Esophagus mucosa (tissue), 1 donor: ENCODE measurements around the gene EPHA1. TPM values are rescaled to one million over a fixed set of nuclear protein-coding genes. Genes with fewer than 3 reads are reported as not detected.

Experiments used
- ATAC-seq: fragments of 200-7000 bp; cut with Tn5 transposase; one replicate; pipeline ENCODE4 v1.9.1; 2020
- total RNA-seq: library from RNA; stranded (reverse); gene quantifications from one replicate; pipeline ENCODE4 v1.2.4, GENCODE V29; 2023
- donor health status: DM: yes; HTN: yes; CAD: no.

Gene EPHA1
- total RNA-seq, 1 donor from 2014 or later = 79.0 TPM

DNA sequence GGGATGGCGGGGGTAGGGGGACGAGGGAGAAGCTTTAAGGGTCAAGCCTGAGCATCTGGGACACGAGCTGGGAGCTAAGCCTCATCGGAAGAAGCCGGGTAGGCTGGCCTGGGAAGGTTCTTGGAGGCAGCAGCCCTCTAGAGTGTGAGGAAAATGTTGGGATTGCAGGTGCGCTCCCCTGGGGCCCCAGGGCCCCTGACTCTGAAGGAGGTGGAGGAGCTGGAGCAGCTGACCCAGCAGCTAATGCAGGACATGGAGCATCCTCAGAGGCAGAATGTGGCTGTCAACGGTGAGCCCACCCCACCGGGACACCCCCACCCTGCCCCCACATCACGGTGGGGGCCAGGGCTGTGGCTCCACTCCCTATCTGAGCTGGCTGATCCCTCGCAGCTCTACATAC, 20.6 kb downstream of the EPHA1 start:
- ATAC-seq = no peak

DNA sequence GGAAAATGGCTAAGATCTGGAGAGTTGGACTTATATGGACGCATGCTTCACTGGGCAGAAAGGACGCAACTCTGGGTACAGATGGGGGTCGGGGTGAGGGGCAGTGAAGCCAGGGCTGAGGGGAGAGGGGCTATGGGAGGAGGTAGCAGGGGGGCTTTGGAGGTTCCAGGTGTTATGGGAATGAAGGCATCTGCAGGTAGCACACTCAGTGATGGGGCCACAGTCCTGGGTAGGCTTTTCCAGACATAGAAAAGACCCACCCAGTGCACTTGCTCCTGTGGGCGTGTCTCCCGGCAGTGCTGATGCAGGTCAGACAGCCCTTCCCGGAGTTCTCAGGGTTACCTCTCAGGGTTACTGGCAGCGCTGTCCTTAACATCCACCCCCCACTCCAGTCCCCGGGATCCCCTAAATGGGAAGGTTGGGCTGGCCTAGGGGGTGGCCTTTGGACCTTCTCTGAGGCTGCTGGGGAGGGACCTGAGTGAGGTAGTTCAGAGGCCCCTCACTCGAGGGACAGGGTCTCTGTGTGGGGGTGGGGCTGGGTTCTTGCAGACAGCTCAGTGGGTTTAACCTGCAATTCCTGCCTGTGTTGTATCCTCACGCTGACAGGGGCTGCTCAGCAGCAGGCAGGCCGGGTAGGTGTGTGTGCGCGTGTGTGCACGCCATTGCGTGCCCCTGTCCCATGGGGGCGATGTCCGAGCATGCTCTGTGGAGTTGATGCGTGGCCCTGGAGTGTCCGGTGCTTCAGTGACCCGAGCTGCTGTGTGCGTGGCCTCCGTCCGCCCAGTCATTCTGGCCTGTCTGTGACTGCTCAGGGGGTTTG, 21.3 kb downstream of the EPHA1 start:
- ATAC-seq = no peak

DNA sequence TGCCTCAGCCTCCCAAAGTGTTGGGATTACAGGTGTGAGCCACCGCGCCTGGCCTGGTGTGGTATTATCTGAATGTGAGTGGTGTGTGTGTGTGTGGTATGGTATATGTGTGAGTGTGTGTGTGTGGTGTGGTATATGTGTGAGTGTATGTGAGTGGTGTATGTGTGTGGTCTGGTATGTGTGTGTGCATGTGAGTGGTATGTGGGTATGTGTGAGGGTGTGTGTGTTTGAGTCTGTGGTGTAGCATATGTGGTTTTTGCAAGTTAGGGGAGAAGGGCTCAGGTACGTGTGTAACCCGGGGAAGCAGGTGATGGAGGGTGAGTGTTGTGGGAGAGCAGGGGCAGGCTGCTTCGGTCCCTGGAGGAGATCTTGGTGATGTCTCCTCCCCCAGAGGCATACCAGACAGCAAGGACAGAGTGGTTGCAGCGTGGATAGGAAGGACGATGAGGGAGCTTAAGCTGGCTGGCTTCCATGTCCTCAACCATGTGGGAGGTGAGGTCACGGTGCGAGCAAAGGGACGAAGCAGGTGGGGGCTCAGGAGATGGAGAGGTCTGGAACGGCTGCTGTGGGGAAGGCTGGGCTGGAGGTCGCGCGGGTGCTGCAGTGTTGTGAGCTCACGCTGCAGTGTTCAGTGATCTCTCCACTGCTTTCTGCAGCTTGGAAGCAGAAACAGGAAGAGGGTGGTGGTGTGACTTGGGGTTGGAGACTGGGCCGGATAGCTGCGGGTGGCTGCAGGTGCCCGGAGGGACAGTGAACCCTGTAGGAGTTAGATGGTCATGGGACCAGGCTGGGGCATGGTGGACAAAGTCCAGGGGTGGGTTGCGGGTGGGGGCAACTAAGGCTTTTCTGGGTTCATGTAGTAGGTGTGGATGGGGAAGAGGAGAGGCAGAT, 22.5 kb downstream of the EPHA1 start:
- no peak for ATAC-seq

DNA sequence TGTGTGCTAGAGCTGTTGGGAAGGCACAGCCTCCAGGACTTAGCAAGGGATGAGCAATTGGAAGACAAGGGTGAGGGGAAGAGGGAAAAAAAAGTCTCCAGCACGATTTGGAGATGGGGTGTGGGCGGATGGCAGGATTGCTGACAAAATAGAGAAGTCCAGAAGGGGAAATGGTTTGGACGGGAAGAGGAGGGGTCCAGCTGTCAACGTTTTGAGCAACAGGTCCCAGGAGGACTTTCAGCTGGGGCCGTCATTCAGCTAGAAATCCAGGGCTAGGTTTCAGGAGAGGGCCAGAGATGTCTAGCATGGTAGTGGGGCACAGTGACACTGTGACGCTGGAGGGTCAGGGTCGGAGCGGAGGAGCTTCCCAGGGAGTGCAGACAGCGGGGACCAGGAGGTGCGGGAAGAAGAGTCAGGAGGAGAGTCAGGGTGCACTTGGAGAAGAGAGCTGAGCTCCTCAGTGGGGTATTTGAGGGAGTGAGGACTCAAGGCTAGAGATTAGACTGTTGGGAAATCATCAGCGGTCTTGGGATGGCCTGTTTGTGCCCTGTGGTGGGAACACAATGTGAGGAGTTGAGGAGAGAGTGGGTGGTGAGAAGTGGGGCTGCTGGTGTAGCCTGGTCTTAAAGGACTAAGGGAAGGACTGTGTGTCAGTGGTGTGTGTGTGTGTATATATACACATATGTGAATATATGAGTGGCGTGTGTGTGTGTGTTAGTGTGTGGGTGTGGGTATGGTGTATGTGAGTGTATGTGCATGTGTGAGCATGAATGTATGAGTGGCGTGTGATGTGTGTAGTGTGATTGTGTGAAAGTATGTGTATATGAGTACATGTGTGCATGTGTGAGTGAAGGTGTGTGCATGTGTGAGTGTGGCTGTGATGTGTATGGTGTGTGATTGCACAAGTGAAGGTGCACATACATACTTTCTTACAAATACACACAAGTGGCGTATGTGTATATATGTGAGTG, 23.7 kb downstream of the EPHA1 start:
- ATAC-seq = no peak

DNA sequence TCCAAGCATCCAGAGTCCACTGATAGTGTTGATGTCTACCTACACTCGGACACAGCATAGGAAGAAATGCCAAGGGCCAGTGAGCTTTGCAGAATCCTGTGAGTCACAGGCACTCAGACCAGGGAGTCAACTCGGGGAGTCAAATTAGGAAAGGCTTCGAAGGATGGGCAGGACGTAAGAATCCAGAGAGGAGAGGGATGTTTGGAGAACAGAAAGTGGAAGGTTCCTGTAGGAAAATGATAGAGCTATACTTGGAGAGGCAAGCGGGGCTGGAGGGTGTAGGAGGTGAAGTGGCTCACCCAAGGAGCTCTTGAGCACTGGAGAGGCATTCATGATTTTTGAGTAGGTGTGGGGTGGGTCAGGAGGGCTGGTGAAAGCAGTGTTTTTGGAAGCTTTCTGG, 24.5 kb downstream of the EPHA1 start:
- ATAC-seq = no peak

DNA sequence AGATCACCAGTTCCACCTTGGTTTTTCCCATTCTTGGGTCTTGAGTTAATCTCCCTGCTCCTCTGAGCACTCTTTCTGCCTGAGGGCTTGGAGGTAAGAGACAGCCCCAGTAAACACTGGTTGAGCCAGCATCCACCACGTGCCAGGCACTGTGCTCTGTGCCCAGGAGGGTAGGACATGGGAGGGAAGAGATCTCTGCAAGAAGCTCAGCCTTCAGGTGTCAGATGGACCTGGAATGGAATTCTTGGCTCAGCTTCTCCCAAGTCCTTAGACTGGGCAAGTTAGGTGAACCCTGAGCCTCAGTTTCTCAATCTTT, 25.1 kb downstream of the EPHA1 start:
- no peak for ATAC-seq

DNA sequence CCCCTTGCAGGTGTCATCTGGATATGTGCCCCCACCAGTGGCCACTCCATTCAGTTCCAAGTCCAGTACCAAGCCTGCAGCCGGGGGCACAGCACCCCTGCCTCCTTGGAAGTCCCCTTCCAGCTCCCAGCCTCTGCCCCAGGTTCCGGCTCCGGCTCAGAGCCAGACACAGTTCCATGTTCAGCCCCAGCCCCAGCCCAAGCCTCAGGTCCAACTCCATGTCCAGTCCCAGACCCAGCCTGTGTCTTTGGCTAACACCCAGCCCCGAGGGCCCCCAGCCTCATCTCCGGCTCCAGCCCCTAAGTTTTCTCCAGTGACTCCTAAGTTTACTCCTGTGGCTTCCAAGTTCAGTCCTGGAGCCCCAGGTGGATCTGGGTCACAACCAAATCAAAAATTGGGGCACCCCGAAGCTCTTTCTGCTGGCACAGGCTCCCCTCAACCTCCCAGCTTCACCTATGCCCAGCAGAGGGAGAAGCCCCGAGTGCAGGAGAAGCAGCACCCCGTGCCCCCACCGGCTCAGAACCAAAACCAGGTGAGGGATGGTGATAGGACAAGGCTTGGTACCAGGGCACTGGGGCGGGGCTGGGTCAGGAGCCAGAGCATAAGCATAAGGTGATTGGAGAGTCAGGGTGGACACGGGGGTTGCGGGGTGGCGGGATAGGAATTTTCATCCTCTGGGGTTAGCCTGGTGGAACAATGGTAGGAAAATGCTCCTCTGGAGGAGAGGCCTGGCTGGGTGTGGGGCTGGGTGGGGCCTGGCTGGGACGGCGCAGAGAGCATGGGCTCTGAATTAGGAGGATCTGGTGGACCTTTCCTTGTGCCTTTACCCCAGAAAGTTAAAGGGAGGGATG, 25.6 kb downstream of the EPHA1 start:
- ATAC-seq = no peak

DNA sequence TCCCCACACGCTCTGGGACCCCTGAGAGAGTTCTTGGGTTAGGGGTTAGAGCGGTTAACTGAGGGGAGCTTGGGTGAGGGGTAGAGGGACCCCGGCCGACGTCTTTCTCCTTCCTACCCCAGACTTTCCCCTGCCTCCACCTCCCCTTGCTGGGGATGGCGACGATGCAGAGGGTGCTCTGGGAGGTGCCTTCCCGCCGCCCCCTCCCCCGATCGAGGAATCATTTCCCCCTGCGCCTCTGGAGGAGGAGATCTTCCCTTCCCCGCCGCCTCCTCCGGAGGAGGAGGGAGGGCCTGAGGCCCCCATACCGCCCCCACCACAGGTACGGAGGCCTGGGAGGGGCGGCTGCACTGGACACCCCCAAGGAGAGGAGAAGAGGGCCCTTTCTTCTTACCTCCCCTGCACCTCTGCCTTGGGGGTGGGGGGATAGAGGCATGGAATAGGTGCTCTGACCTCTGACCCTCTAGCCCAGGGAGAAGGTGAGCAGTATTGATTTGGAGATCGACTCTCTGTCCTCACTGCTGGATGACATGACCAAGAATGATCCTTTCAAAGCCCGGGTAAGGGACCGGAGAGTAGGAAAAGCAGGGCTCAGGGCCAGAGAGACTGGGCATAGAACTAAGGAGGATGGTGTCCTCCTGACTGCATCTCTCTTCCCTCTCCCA, 26.4 kb downstream of the EPHA1 start:
- no peak for ATAC-seq

DNA sequence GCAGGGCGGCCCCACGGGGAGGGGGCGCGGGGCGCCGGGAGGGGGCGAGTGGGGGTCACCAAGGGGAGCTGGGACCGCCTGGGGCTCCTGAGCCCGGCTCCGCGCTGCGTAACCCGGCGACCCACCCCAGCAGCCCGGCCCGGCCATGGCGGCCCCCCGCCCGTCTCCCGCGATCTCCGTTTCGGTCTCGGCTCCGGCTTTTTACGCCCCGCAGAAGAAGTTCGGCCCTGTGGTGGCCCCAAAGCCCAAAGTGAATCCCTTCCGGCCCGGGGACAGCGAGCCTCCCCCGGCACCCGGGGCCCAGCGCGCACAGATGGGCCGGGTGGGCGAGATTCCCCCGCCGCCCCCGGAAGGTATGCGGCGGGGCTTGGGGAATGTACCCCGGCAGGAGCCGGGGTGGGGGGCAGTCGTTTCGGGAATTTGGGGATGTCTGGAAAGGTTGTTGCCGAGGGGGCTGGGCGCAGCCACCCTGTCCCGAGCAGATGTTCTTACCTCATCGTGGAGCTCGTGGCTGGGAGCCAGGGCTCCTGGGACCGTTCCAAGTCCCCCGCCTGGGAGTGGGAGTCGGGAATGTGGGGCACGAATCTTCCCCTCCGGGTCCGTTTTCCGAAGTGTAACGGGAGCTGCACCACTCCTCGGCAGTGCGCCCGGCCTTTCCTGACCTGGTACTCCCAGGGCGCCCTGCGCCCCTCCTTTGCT, 27.1 kb downstream of the EPHA1 start:
- no peak for ATAC-seq

DNA sequence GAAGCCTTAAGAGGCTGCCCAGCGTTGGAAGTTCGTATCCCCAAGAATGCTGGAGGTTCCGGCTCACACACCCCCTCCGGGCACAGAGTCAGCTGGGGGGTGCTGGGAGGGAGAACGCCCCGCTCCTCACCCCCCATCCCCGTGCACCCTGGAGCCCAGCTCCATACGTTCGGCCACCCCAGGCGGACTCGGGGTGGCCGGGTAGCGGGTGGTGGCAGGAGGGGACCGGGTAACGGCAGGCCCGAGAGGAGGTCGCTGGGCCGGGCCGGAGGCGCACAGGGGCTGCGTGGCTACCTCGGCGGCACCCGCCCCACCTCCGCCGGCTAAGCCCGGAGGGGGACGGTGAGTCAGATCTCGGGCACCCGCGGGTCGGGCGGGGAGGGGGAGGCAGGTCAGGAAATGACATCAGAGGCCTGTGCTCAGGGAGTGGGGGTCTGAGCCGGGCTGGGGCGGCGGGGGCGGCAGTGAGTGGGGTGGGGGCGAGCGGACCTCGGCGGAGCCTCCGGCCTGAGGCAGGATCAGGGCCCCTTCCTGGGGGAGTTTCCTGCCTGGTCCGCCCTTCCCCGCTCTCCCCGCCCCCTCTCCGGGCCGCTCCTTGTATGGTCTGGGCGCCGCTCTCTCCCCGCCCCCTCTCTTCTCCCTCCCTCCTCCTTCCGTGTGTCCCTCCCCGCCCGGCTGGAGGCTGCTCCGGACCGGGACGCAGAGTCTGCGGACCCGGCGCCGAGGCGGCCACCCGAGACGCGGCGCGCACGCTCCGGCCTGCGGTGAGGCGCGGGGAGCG, 27.8 kb downstream of the EPHA1 start, which contains the start of gene ZYX:
TSS of gene ZYX (plus strand) at position 700 of the 781 bp plus-strand sequence. CDS start 227 bp downstream, outside the sequence.
- ATAC-seq = peak; percentile 90

DNA sequence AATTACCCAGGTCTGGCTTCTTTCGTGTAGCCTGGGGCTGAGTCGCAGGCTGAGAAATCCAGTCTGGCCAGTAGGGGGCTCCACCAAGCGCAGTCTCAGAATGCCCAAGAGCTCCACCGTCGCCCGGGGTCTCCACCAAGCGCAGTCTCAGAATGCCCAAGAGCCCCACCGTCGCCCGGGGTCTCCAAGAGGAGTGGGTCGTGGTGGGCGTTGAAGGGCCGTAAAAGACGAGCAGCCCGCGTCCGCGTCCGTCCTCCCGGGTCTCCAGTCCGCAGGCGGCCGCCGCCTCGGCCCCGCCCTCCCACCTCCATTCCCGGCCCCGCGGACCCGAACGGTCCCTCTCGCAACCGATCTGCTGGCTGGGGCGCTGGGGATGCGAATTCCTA, 28.4 kb downstream of the EPHA1 start:
- peak; percentile 73 for ATAC-seq

DNA sequence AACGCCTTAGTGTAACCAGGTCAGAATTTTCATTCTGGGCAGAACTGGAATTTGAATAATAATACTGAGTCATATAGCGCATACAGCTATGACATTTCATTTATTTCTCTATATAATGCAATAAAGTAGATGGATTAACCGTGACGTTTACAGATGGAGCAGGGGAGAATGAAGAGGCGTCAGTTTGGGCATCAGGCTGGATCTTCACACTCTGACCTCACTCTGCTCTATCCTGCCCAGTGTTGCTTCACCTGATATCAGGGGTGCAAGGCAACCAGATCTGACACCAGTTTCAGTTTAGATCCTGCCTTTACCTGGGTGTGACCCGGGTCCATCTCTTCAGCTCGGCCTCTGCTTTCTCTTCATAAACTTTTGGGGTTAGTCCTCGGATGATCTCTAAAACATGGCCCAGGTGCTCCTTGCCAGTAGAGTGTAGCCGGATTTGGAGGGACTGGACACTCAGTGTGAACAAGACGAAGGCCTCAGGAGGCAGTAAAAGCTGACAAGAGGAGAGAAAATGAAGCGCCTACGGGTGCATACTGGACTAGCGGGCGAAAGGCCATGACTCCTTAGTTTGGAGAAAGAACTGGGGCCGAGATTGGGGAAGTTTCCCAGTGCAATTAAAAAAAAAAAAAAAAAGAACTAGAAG, 28.9 kb downstream of the EPHA1 start:
- ATAC-seq = peak; percentile 14

DNA sequence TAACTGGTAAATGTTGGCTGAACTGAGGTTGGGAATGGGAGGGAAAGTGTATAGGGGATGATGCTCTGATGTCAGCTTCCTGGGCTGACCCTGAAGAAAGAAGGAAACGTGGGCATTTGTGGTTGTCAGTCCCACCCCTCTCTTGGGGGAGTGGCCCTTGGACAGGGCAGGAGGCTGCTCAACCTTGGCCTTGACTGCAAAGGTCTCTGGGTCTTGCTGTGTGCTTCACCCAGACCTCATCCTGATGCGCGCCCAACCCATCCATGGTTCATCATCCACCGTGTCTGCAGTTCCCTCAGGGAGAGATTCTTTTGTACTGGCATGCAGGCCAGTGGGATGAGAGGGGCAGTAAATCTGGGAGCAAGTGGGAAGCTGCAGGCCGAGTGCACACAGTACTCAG, 32.3 kb downstream of the EPHA1 start:
- ATAC-seq = no peak

DNA sequence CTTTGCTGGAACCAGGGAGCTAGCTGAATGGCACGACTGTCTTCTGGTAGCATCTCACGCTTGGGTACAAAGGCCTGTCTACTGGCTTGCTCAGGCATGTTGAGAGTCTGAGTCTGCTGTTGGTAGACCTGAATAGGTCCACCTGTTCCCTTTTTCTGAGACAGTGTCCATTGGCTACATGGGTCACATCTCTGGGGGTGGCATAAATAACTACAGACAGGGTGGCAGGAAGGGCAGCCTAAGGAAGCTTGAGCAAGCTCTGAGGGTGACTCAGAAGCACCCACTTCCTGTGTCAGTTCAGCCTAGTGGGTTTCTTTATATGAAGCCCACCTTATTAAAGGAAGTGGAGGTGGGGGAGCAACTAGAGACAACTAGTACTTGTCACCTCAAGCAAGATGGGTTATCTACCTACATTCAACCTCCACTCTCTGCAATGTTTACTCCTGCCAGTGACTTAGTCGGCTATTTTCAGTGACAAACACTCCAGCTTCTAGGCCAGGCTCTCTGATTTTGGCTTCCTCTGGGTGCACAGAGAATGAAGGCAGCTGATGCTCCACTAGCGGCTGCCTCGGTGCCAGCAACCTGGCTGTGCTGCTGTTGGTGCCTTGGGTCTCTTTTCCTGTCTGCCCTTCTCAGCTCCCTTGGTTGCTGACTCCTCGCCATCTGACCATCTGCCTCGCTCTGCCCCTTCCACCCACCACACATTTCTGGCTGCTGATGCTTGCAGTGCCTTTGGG, 33.2 kb downstream of the EPHA1 start:
- peak; percentile 10 for ATAC-seq

DNA sequence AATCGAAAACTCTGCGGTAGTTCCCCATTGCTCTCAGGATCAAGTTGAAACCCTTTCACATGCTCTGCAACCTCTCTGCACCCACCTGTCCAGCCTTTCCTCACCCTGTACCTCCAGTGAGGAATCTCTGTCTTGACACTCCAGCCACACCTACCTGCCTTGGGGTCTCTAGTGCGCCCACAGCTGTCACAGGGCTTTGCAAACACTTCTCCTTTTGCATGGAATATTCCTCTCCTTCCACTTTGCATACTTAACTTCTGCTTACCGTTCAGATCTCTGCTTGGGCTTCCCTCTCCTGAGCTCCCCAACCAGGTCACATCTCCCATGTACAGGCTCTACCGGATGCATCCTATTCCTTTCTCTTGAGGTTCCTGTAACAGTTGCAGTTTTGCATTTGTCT, 34.1 kb downstream of the EPHA1 start:
- no peak for ATAC-seq

DNA sequence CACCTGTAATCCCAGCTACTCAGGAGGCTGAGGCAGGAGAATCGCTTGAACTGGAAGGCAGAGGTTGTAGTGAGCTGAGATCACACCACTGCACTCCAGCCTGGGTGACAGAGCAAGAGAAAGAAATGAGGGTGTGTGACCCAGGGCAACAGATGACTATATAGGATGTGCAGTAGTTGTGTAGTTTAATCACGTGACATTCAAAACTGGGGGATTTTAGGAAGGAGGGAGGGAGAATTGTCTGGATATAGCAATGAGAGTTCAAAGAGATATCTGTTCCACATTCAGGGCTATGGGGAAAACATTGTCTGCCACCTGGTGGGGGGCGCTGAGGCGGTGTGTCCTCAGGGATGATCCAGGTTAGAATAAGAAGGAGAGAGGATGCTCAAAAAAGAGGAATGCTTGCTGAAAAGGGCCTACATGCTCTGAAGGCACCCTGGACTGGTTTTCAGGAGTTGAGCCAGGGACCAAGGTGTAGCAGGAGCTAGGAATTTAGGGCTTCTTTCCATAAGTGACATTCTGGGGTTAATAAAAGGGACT, 35.3 kb downstream of the EPHA1 start:
- no peak for ATAC-seq

DNA sequence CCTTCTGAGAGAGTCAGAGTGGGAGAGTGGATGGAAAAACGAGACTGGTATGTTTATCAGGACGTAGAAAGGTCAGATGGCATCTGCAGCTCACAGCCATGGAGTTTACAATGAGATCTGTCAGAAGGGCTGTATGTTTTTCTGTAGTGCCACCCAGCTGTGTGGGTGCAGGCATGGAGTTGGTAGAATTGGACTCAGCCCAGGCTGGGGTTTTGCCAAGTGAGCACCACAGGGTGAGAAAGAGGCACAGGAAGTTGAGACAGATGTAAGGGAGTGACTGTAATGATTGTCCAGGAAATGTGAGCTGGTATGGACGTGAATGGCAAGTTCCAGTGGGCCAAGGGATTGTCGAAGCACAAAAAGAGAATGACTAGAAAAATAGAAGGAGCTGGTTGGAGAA, 36.6 kb downstream of the EPHA1 start:
- peak; percentile 90 for ATAC-seq
